Tibial nerve (tissue), 4 donors: ENCODE results near the gene RPA1.

Experiments
- CTCF ChIP-seq, 5 experiments: fragments of 200-600 bp in 3 of 5; fragments of 450-650 bp in 2 of 5; sonication (generic) in 3 of 5; IDR thresholded peaks; one replicate each; pipeline ENCODE4 v1.5.1; 2016 to 2019; ENCODE audit warnings: antibody characterized with exemption in 5 of 5, mild to moderate bottlenecking in 3 of 5, moderate library complexity in 2 of 5
- EP300 ChIP-seq, 2 donors: sonication (generic); formaldehyde crosslinking; IDR thresholded peaks; one replicate each; pipeline ENCODE4 v1.6.1; 2017; ENCODE audit warnings: antibody characterized with exemption in 2 of 2, mild to moderate bottlenecking in 1 of 2
- POLR2A ChIP-seq, 2 donors: fragments of 450-650 bp; IDR thresholded peaks; one replicate each; pipeline ENCODE4 v1.6.1; 2017; ENCODE audit warnings: antibody characterized with exemption in 2 of 2, mild to moderate bottlenecking in 2 of 2, moderate library complexity in 2 of 2

- no peak for TF ChIP-seq CTCF (IDR thresholded peaks at IDR 0.05)
- TF ChIP-seq POLR2A (IDR thresholded peaks at IDR 0.05): no peak
- no peak for TF ChIP-seq EP300 (IDR thresholded peaks at IDR 0.05)
Observed at GRCh38 chr17:1939981-1940809, 110.4 kb downstream of the RPA1 start.
